Hypothalamus (tissue), 51 donors: ENCODE data around the gene PCSK6.
"Not testable (repeated sequence)": the region's sequence is repeated elsewhere in the genome, so short reads cannot be mapped to it uniquely, and the experiment has no call there.

Source experiments
- DNase-seq, 51 donors: peaks; one replicate each; lab custom pipeline; 2025; lab: John Stamatoyannopoulos, UW

Gene PCSK6

GRCh38 chr15:101346928-101347327 lies 142.6 kb downstream of the PCSK6 start:
- DNase-seq: peak in 1 of 51 donors; percentile 19

DNA sequence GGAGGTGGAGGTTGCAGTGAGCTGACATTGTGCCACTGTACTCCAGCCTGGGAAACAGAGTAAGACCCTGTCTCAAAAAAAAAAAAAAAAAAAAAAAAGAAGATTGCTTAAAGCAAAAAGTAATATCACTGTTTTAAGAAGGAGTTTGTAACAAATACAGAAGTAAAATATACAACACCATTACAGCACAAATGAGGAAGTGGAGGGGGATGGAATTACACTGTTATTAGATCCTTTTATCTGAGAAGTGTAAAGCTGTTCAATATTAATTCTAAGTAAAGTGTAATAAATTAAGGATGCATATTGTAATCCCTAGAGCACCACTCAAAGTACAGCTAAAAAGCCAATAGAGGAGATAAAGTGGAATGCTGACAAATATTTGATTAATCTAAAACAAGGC lies 147.5 kb downstream of the PCSK6 start:
- no peak for DNase-seq

DNA sequence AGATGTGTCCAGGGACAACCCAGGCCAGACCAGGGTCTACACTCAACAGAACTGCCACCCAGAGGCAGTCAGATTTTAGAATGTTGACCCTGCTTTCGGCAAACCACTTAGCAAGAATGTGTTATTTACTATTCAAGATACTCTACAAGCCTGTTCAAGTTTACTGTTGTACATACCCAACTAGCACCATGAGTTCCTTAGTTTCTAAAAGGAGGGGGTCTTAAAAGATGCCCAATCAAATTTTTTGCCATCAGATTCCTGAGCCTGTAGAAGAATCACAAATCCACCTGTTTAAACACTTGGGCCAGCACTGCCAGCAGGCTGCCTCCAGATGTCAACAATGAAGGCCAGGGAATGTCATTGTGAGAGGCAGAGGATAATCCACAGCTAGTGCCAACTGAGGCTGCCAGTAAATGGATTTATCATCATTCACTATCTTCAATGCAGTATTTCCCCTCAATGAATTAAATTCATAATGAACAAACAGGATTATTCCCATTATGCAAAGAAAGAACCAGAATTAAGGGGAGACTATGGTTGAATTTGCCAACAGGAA lies 150.9 kb downstream of the PCSK6 start:
- no peak for DNase-seq

DNA sequence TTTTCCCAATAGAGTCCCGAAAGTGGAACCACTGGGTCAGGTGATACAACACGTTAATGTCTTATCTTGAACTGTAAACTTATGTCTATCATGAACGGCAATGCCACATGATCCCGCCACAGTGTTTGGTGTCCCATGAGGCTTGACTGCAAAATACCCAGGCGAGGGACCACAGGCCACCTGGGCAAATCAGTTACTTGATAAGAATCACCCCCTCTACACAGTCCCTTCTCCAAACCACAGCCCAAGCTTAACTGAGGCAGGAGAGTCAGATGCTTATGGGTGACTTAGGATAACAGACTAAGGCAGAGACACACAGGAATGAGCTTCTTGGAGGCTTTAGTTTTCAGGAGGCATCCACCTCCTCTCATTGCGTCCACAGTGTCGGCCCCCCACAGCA lies 151.5 kb downstream of the PCSK6 start:
- DNase-seq: no peak

DNA sequence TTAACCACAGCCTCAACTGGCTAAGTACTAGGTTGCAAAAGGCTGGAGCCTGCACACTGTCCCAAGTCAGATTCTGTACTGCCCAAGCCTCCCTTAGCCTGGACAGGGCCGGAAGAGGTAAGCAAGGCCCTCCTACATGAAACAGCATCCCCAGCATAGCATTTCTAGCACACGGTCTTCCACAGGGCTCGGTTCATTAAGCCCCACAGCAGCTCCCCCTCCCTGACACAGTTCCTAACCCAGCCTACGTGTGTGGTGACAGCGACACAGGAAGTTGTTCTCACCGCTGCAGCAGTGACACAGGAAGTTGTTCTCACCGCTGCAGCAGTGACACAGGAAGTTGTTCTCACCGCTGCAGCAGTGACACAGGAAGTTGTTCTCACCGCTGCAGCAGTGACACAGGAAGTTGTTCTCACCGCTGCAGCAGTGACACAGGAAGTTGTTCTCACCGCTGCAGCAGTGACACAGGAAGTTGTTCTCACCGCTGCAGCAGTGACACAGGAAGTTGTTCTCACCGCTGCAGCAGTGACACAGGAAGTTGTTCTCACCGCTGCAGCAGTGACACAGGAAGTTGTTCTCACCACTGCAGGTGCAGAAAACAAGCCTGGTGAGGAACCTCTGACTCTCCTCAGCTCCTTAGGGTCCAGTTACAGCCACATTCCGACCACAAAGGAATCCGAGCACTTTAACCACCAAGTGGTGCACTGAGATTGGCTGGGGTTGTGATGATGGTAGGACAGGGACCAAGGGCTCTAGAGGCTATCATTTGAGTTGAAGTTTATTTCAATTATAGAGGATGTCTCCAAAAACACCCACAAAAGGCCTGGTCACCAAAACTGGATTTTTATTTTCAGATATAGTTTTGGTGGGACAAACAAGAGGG lies 155.4 kb downstream of the PCSK6 start:
- DNase-seq: not testable (repeated sequence)

- DNase-seq: no peak
Observed at GRCh38 chr15:101332061-101332467, 157.4 kb downstream of the PCSK6 start.

DNA sequence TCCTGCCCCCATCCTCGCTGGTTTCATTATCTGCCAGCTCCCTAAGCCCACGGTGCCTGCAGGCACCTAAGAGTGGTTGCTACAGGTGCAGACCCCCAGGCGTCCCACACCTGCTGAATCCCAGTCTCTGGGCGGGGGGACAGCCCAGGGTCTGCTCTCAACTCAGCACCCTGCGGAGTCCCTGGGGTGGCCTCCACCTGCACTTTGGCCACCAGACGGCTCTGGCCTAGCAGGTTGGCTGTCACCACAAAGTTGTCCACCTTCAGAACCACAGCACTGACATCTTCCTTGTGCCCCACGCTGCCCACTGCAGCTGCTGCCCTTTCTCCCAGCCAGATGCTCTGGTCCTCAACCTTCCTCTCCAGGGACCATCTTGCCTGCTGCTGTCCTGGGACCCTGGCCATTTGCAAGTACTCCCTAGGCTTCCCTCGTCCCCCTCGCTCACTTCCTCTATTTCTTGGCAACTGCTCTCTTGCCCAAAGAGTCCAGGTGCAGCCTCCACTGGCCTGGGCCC lies 159.6 kb downstream of the PCSK6 start:
- DNase-seq: no peak

DNA sequence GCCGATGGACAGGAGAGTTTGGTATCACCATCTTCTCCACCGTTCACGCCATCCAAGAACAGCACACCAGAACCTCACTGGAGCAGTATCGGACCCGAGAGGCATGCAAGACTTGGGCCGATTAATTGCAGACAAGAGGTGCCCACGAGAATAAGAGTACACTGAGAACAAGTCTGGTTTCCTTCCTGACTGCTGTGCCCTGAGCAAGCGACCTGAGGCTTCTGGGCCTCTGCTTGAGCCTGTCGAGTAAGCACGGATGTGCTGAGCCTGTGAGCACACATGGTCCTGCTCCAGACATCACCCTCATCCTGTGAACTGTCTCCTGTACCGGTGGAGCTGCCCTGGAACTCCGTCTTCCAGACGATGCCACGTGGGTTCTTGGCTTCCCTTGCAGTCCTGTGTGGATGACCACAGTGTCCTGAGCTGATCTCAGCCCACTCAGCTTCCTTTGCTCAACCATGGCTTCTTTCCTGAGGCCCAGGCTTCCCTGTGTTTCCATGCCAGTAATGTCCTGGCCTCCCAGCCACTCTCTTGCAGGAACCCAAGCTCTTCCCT lies 160.1 kb downstream of the PCSK6 start:
- DNase-seq: no peak

- DNase-seq: no peak
Observed at GRCh38 chr15:101328001-101328400, 161.5 kb downstream of the PCSK6 start.

DNA sequence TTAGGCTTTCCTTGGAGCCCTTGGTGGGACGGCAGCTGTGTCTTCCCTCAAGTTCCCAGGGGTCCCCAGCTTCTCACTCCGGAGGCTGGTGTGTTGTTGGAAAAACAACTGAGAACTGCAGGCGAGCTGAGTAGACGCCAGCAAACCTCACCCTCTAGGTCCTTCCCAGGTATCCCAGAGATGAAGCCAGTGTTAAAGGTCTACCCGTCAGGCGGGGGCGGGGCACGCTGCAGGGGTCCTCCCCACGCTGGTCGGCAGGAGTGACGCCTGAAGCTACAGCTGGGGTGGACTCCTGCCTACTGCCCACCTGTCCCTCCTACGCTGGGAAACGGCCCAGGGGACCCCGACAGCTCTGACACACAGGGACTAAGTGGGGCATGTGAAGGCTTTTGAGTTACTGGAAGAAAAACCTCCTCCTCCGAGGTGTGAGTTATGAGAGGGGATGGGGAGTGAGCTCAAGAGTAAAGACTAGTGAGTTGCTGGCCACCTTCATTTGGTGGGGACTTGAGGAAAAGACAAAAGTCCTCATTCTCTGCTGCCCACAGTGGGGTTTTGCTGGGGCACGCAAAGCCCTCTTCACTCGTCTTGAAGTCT lies 162.3 kb downstream of the PCSK6 start:
- DNase-seq: no peak

DNA sequence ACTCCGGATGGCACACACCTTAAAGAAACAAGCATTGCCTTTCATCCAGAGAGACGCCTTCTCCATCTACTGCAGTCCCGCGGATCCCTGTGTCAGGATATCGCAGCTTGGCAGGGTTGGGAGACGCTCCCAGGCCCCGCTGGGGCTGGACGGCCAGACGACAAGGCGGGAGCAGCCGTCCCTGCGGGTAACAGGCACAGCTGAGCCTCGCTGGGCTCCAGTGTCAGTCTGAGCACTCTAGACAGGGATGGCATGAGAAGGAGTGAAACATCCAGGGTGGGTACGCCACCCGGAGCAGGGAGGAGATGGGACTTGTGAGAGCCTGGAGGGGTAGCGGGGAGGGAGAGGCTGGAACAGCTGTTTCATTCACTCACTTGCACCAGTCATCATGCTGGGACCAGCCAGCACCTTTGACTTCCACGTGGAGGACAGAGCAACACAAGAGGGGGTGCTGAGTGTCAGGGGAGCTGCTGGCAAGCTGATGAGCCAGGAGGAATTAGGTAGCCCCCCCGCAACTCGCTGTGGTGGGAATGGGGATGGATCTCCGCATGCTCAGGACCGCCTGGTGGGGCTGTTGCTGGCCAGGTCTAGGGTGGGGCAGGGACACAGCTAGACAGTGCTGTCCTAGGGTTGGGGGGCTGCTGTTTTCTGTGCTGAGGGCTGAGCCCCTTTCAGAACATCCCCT lies 162.9 kb downstream of the PCSK6 start:
- no peak for DNase-seq

GRCh38 chr15:101326026-101326315 lies 163.5 kb downstream of the PCSK6 start:
- DNase-seq: no peak

DNA sequence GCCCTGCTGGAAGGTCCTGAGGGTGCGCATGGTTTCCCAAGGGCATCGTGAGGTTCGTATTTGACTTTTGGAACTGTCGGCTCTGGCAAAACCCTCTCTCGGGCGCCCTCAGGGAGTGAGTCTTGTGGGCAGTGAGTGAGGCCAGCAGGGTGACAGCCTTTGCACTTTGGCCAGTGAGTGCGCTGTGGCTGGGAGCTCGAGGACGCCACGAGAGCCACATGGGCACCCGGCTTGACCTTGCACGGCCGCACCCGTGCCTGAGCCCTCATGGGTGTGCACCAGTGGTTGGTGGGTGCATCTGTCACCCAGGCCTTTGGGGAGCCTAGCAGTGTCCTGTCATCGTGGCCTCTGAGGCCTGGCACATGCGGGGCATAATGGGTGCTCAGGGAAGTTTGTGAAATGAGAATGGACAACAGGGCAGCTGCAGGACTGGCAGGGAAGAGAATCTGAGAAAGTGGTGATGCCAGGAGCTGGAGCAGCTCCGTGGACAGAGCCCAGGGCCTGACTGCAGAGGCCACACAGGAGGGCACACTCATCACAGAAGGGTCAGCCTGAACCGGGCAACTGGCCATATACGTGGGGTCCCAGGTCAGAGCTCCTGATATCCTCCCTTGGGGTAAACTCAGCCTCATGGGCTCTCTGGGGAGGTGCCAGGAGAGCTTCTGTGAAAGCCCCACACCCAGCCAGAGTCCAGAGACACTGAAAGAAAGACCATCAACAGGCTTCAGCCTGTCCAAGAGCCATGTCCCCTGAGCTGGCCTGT lies 164.1 kb downstream of the PCSK6 start:
- no peak for DNase-seq

GRCh38 chr15:101324524-101325177 lies 164.9 kb downstream of the PCSK6 start:
- DNase-seq: no peak

GRCh38 chr15:101323793-101324523 lies 165.5 kb downstream of the PCSK6 start:
- no peak for DNase-seq

DNA sequence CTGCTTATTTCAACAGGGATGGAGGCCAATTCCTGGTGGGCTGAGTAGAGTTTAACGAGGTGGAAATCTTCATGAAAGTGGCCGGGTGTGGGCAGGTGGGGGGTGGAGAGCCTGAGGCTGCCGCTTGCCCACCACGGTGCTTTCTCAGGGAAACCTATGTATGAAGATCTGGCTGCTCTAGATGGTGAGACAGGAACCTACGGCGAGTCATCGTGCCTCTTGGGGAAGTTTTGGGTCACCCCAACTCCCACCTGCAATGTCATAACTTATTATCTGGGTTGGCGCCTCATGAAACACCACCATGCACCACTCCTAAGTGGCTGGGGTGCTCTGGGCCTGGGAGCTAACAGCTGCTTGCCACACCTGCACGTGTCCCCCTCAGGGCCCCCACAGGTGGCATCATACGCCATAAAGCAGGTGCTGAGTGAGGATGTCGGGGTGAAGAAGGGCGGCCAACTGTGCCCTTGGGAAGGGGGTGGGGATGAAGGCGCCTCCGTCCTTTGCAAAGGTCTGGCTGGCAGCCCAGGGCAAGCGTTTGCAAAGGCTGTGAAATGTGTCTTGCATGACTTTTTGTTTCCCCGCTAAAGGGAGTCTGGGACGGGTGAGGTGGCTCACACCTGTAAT lies 166.5 kb downstream of the PCSK6 start:
- DNase-seq: no peak

GRCh38 chr15:101322016-101322695 lies 167.4 kb downstream of the PCSK6 start:
- no peak for DNase-seq

DNA sequence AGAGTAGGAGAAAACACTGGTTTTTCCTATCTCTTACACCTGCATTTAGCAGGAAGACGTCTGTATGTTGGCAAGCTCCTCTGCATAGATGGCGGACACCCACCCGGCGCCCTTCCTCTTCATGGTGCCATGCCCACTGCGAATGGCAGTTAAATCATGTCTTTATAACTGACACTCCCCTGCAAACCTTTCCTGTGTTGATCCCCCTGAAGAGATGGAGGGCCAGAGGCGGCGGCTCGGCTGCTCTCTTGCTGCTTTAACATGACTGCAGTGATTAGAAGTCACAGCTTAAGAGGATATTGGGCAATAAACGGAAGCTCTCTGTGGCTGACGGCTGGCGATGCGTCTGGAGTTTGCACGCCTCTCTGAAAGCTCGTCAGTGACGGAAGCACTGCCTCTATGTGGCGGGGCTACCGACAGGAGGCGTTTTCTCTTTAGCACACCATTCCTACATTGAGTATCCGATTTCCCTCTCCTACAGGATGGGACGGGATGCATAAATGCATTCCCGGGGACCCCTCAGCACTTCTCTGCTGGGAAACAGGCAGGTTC lies 168.9 kb downstream of the PCSK6 start:
- DNase-seq: peak in 2 of 51 donors; percentile 5 to 12
